Prostate gland (tissue), 2 donors: ENCODE results near the gene SUDS3.

Experiments
- CTCF ChIP-seq, 4 experiments: fragments of 200-600 bp in 2 of 4; fragments of 450-650 bp in 2 of 4; sonication (generic) in 2 of 4; IDR thresholded peaks; 1 replicate in 3 of 4; 2 replicates in 1 of 4; pipeline ENCODE4 v1.5.1; 2016 to 2019; ENCODE audit warnings: antibody characterized with exemption in 4 of 4, mild to moderate bottlenecking in 2 of 4, moderate library complexity in 2 of 4
- POLR2A ChIP-seq: fragments of 450-650 bp; IDR thresholded peaks from one replicate; pipeline ENCODE4 v1.6.1; 2016; ENCODE audit warnings: antibody characterized with exemption, mild to moderate bottlenecking
- POLR2AphosphoS5 ChIP-seq: sonication (generic); formaldehyde crosslinking; IDR thresholded peaks from one replicate; pipeline ENCODE4 v1.6.1; 2017; ENCODE audit warnings: antibody characterized with exemption

DNA sequence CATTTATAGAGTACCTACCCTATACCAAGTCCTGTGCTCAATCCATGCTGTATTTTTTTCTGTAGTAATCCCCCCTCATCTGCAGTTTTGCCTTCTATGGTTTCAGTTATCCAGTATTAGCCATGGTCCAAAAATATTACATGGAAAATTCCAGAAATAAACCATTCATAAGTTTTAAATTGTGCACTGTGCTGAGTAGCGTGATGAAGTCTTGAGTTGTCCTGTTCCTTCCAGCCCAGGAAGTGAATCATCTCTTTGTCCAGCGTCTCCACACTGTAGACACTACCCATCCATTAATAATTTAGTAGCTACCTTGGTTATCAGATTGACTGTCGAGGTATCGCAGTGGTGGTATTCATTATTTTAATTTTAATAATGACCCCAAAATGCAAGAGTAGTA lies 54.2 kb downstream of the SUDS3 start:
- TF ChIP-seq CTCF (IDR thresholded peaks at IDR 0.05) (no peak), POLR2A (no peak), POLR2AphosphoS5 (no peak)
